Adrenal gland (tissue), 12 donors: ENCODE measurements around the gene RFWD3. TPM values are rescaled to one million over a fixed set of nuclear protein-coding genes. Genes with fewer than 3 reads are reported as not detected.
"Not testable (repeated sequence)": the region's sequence is repeated elsewhere in the genome, so short reads cannot be mapped to it uniquely, and the experiment has no call there.

ENCODE experiments used
- DNase-seq, 7 donors: peaks; one replicate each; pipeline ENCODE4 v3.0.0-alpha.2; 2019 to 2020
- H3K27ac ChIP-seq, 5 donors: fragments of 200-600 bp; sonication (generic) in 4 of 5; 1 replicate in 3 of 5; 2 replicates in 2 of 5; pipeline versions ENCODE4 v1.5.1 to v1.8.0; 2016 to 2020; ENCODE audit warnings: mild to moderate bottlenecking in 1 of 5
- H3K27me3 ChIP-seq: fragments of 200-600 bp; 2 replicates; pipeline ENCODE4 v1.8.0; 2021
- H3K36me3 ChIP-seq, 2 donors: fragments of 200-600 bp; replicated peaks in 1 of 2; 1 replicate in 1 of 2; 2 replicates in 1 of 2; pipeline versions ENCODE4 v1.5.1 to v1.8.0; 2018 to 2022
- H3K4me1 ChIP-seq, 2 donors: fragments of 200-600 bp; replicated peaks in 1 of 2; 1 replicate in 1 of 2; 2 replicates in 1 of 2; pipeline versions ENCODE4 v1.5.1 to v1.8.0; 2018 to 2021
- H3K4me3 ChIP-seq, 4 donors: fragments of 200-600 bp; sonication (generic) in 3 of 4; one replicate each; pipeline ENCODE4 v1.5.1; 2016 to 2018
- H3K9me3 ChIP-seq, 3 donors: fragments of 200-600 bp; sonication (generic) in 1 of 3; replicated peaks in 1 of 3; 1 replicate in 2 of 3; 2 replicates in 1 of 3; pipeline versions ENCODE4 v1.5.1 to v1.8.0; 2016 to 2021
- POLR2A ChIP-seq, 2 donors: fragments of 450-650 bp; IDR thresholded peaks; one replicate each; pipeline ENCODE4 v1.6.1; 2017; ENCODE audit warnings: antibody characterized with exemption in 2 of 2, mild to moderate bottlenecking in 2 of 2, moderate library complexity in 1 of 2
- whole genome bisulfite sequencing, 4 donors: extraction: QIAGEN DNeasy Blood & Tissue Kit in 2 of 4; methylation state at CpG; one replicate each; pipeline versions ENCODE4 v1.1.5 to v1.1.7; 2013 to 2017; 5-methylcytosine and 5-hydroxymethylcytosine counted together
- intact Hi-C, 2 donors: fragments of 100-400 bp; cut with DNase I; formaldehyde crosslinking; loops; one replicate each; pipeline versions ENCODE4 v1.14.1 to v1.15.0; 2022 to 2023
- polyA plus RNA-seq, 3 donors: library from polyadenylated mRNA; stranded (reverse); fragments of 200-250 nt in 2 of 3; fragments of 350-450 nt in 1 of 3; fragmentation: Illumina TruSeq in 1 of 3; extraction: RNeasy Lipid Tissue Mini Kit (QIAGEN cat#74804) in 1 of 3; gene quantifications; one replicate each; pipeline ENCODE4 v1.2.3, GENCODE V29; 2013 to 2014
- total RNA-seq, 9 donors: library from RNA; depleted of rRNA in 4 of 9; stranded (reverse); fragments of >200 nt in 4 of 9; fragments of 120-200 nt in 1 of 9; fragmentation: NEBNext Ultra II Directional in 1 of 9; extraction: Animal tissue kit (Norgen Biotek cat#: 25700) in 1 of 9; gene quantifications; one replicate each; pipeline versions ENCODE4 v1.1.0 to v1.2.4, GENCODE V29; 2013 to 2023
- TF ChIP-seq, protein P1 (sequence below), 6 experiments: fragments of 450-650 bp in 4 of 6; fragments of 200-600 bp in 2 of 6; sonication (generic) in 1 of 6; IDR thresholded peaks; 1 replicate in 5 of 6; 2 replicates in 1 of 6; pipeline versions ENCODE4 v1.5.1 to v1.8.0; 2016 to 2021; ENCODE audit warnings: antibody characterized with exemption in 6 of 6, mild to moderate bottlenecking in 2 of 6, moderate library complexity in 1 of 6
- donor health status: healthy with polysubstance abuse.
- donor health status: Bipolar disorder and iron deficiency.
- donor health status: DM: yes; HTN: yes; CAD: no.
- donor health status: DM: no; HTN: no; CAD: no.
- donor health status: DM: no; HTN: no; CAD: no.
- donor health status: DM: yes; HTN: yes; CAD: no.

Gene RFWD3
- total and polyA plus RNA-seq, 12 donors = 2.6 to 27.1 (median 11.9) TPM

DNA sequence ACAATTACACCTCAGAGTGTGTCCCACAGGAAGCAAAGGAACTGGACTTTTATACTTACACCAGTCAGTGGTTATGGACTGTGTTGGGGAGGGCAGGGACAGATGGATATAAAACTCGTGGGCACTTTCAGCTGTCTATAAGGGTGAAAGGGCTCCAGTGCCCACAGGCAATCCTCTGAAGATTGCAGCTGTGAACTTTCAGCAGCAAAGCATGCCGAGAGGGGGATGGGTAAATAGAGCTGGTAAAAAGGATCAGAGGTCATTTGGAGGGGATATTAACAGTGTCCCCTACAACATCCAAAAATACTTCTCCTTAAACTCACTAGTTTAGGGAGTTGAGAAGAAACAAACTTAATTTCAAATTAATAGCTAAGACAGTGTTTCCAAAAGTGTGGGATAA lies 13.3 kb upstream of the RFWD3 start:
- H3K27me3 ChIP-seq = no peaks in the 10 kb centered on the region
- H3K36me3 ChIP-seq = peaks cover 0 to 43% of the 10 kb centered on the region in 2 donors
- H3K4me1 ChIP-seq = no peaks in the 10 kb centered on the region
- intact Hi-C loops = no loop called here
- no peak overlapping the region for H3K27ac ChIP-seq
- WGBS, 4 donors = 46 to 55% (median 51%) methylated on average over 2 of the region's 2 CpGs
- DNase-seq = no peak
- H3K4me3 ChIP-seq = no peak overlapping the region
- no peaks in the 10 kb centered on the region for H3K9me3 ChIP-seq
- no peak for TF ChIP-seq POLR2A (IDR thresholded peaks at IDR 0.05)
- TF ChIP-seq, protein P1, sequence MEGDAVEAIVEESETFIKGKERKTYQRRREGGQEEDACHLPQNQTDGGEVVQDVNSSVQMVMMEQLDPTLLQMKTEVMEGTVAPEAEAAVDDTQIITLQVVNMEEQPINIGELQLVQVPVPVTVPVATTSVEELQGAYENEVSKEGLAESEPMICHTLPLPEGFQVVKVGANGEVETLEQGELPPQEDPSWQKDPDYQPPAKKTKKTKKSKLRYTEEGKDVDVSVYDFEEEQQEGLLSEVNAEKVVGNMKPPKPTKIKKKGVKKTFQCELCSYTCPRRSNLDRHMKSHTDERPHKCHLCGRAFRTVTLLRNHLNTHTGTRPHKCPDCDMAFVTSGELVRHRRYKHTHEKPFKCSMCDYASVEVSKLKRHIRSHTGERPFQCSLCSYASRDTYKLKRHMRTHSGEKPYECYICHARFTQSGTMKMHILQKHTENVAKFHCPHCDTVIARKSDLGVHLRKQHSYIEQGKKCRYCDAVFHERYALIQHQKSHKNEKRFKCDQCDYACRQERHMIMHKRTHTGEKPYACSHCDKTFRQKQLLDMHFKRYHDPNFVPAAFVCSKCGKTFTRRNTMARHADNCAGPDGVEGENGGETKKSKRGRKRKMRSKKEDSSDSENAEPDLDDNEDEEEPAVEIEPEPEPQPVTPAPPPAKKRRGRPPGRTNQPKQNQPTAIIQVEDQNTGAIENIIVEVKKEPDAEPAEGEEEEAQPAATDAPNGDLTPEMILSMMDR (IDR thresholded peaks at IDR 0.05) = no peak

DNA sequence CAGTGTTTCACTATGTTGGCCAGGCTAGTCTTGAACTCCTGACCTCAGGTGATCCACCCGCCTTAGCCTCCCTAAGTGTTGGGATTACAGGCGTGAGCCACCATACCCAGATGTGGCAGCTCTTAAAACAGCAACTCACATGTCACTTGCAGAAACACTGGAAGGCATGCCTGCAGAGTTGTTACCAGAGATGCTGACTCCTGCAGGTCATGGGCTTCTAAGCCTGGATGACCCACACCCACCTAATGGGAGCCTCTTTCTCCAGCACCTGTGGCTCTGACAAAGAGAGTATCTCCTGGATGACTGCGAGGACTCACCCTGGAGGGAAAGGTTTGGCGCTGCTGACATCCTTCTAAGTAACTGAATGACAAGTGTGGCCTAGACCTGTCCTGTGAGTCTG lies 11.2 kb upstream of the RFWD3 start:
- H3K27me3 ChIP-seq = no peaks in the 10 kb centered on the region
- no peak for TF ChIP-seq POLR2A (IDR thresholded peaks at IDR 0.05)
- TF ChIP-seq, protein P1 (IDR thresholded peaks at IDR 0.05) = no peak
- intact Hi-C loops = no loop called here
- H3K4me1 ChIP-seq = no peaks in the 10 kb centered on the region
- DNase-seq = no peak
- no peak overlapping the region for H3K4me3 ChIP-seq
- 94 to 100% (median 96%) methylated on average over 2 to 4 of the region's 4 CpGs for WGBS, 4 donors
- peaks cover 0 to 51% of the 10 kb centered on the region in 2 donors for H3K36me3 ChIP-seq
- H3K27ac ChIP-seq = no peak overlapping the region
- H3K9me3 ChIP-seq = no peaks in the 10 kb centered on the region

DNA sequence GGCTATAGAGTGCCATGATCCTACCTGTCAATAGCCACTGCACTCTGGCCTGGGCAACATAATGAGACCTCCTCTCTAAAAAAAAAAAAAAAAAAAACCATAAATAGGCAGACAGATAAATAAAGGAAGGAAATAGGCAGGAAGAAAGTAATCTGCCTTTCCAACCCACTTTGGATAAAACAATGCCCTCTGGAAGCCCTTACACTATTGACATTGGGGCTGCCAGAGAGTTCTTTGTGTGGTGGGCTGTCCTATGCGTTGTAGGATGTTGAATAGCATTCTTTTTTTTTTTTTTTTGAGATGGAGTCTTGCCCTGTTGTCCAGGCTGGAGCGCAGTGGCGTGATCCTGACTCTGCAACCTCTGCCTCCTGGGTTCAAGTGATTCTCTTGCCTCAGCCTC lies 7.2 kb upstream of the RFWD3 start:
- Histone ChIP-seq H3K27me3 (no peaks in the 10 kb centered on the region), H3K27ac (no peak overlapping the region), H3K36me3 (peaks cover 0 to 40% of the 10 kb centered on the region in 2 donors), H3K9me3 (no peaks in the 10 kb centered on the region), H3K4me3 (no peak overlapping the region), H3K4me1 (no peaks in the 10 kb centered on the region)
- TF ChIP-seq POLR2A (IDR thresholded peaks at IDR 0.05) = no peak
- TF ChIP-seq, protein P1 (IDR thresholded peaks at IDR 0.05) = no peak
- WGBS, 4 donors = 80 to 92% (median 81%) methylated on average over 3 of the region's 3 CpGs
- intact Hi-C loops = no loop called here
- peak in 1 of 7 donors; percentile 29 for DNase-seq

DNA sequence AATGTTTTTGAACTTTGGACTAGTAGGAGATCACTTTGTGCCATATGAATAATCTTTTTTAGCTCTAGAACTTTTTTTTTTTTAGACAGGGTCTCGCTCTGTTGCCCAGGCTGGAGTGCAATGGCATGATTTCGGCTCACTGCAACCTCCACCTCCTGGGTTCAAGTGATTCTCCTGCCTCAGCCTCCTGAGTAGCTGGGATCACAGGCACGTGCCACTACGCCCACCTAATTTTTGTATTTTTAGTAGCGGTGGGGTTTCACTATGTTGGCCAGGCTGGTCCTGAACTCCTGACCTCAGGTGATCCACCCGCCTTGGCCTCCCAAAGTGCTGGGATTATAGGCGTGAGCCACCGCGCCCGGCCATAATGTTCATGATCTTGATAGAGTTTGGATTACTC lies 2.2 kb upstream of the RFWD3 start:
- H3K36me3 ChIP-seq = peaks cover 0 to 18% of the 10 kb centered on the region in 2 donors
- 96 to 97% (median 97%) methylated on average over 10 of the region's 10 CpGs for WGBS, 4 donors
- H3K9me3 ChIP-seq, intact Hi-C loops, H3K27ac ChIP-seq, H3K4me1 ChIP-seq, H3K27me3 ChIP-seq, H3K4me3 ChIP-seq: not testable (repeated sequence)
- DNase-seq = peak in 1 of 7 donors; percentile 43

DNA sequence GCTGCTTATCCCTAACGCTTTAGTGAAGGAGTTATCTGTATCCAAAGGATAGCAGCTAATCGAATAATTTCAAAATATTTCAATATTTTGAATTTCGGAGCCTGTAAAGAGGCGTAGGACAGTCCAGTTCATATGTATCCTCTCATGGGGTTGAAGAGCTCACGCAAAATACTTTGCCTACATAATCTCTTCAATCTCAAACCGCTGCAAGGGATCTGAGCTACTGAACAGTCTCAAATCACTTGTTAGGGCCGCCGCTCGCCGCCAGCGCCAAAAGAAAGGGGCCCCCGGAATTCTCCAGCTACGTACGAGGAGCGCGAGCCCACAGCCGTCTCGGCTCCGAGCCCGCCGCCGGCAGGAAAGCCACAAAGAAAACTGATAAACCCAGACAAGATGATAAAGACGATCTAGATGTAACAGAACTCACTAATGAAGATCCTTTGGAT lies 601 bp upstream of the RFWD3 start:
- peaks cover 0 to 11% of the 10 kb centered on the region in 2 donors for H3K36me3 ChIP-seq
- no peaks in the 10 kb centered on the region for H3K27me3 ChIP-seq
- DNase-seq = peak in 5 of 7 donors; percentile 17 to 55 (median 32)
- intact Hi-C loops = no loop called here
- TF ChIP-seq, protein P1 (IDR thresholded peaks at IDR 0.05) = no peak
- peak overlapping the region in 2 of 4 donors; percentile 69 to 84 for H3K4me3 ChIP-seq
- no peaks in the 10 kb centered on the region for H3K4me1 ChIP-seq
- no peaks in the 10 kb centered on the region for H3K9me3 ChIP-seq
- H3K27ac ChIP-seq = no peak overlapping the region
- 1 to 9% (median 2%) methylated on average over 13 to 23 of the region's 23 CpGs for WGBS, 4 donors
